MCF 10A (cell line): ENCODE measurements around the gene ANKH. TPM values are rescaled to one million over a fixed set of nuclear protein-coding genes. Genes with fewer than 3 reads are reported as not detected.
A peak's percentile ranks its signal among the peaks of the same experiment; 100 is the strongest.

Experiments
- BruUV-seq: library from RNA; stranded (reverse); fragments of 400-500 nt; replicated peaks from 2 replicates; lab custom pipeline; 2021; lab: Mats Ljungman, UMichigan
- CTCF ChIA-PET: fragments of 300-600 bp; sonication (Branson Sonifier 250); formaldehyde crosslinking; extraction: SDS; loops from one replicate; lab custom pipeline; 2021; ENCODE audit warnings: antibody characterized with exemption, inconsistent platforms; lab: Yijun Ruan, JAX
- POLR2A ChIA-PET: fragments of 300-600, 350-650 bp; sonication (Branson Sonifier 250); formaldehyde crosslinking; extraction: SDS; loops from one replicate; lab custom pipeline; 2020; ENCODE audit warnings: antibody characterized with exemption, inconsistent platforms; lab: Yijun Ruan, JAX
- DNase-seq: peaks from one replicate; pipeline ENCODE4 v3.0.0-alpha.2; 2018; ENCODE audit not compliant: unreplicated experiment
- H3K27ac Mint-ChIP-seq: one replicate; pipeline ENCODE4 v1.8.0; 2022; ENCODE audit warnings: mild to moderate bottlenecking, low read depth, mixed read lengths; ENCODE audit not compliant: unreplicated experiment
- H3K27me3 Mint-ChIP-seq: one replicate; pipeline ENCODE4 v1.8.0; 2022; ENCODE audit warnings: mixed read lengths; ENCODE audit not compliant: insufficient read depth, unreplicated experiment
- H3K36me3 Mint-ChIP-seq: one replicate; pipeline ENCODE4 v1.8.0; 2022; ENCODE audit warnings: mild to moderate bottlenecking, moderate library complexity, mixed read lengths; ENCODE audit not compliant: insufficient read depth, unreplicated experiment
- H3K4me1 Mint-ChIP-seq: one replicate; pipeline ENCODE4 v1.8.0; 2022; ENCODE audit warnings: mixed read lengths; ENCODE audit not compliant: insufficient read depth, unreplicated experiment
- H3K4me3 Mint-ChIP-seq: one replicate; pipeline ENCODE4 v1.8.0; 2022; ENCODE audit warnings: mild to moderate bottlenecking, moderate library complexity, mixed read lengths; ENCODE audit not compliant: unreplicated experiment
- H3K9me3 Mint-ChIP-seq: one replicate; pipeline ENCODE4 v1.8.0; 2022; ENCODE audit warnings: mixed read lengths; ENCODE audit not compliant: unreplicated experiment
- intact Hi-C: fragments of 100-400 bp; cut with micrococcal nuclease; formaldehyde crosslinking; loops from 2 replicates; pipeline ENCODE4 v1.14.1; 2022
- total RNA-seq: library from RNA; stranded (reverse); gene quantifications from 2 replicates; pipeline ENCODE4 v1.2.3, GENCODE V29; 2022
- TF ChIP-seq, protein P1 (sequence below): fragments of 200-600 bp; IDR thresholded peaks from one replicate; pipeline ENCODE4 v1.8.0; 2022; ENCODE audit warnings: antibody characterized with exemption, mild to moderate bottlenecking; ENCODE audit not compliant: unreplicated experiment

The ANKH gene
- total RNA-seq, 1 experiment from 2014 or later, result 65.7 TPM

GRCh38 chr5:14859150-14859549 is 12.4 kb downstream of the ANKH start:
- H3K36me3 Mint-ChIP-seq, result peaks cover 6% of the 10 kb centered on the region
- ChIA-PET POLR2A (interaction anchor here (0.6 to 1.6 kb wide), 2 partner anchors 9 to 29 kb away, joined by 3 to 9 read pairs; no protein-coding TSS in a partner anchor), CTCF (no interaction called here)
- intact Hi-C loops, result no loop called here
- no peaks in the 10 kb centered on the region for H3K27me3 Mint-ChIP-seq
- no peak for DNase-seq
- no peaks in the 10 kb centered on the region for H3K9me3 Mint-ChIP-seq
- no TSS peak for BruUV-seq
- peaks cover 27% of the 10 kb centered on the region for H3K4me1 Mint-ChIP-seq
- no peak overlapping the region for H3K27ac Mint-ChIP-seq
- H3K4me3 Mint-ChIP-seq, result no peak overlapping the region
- TF ChIP-seq, protein P1, sequence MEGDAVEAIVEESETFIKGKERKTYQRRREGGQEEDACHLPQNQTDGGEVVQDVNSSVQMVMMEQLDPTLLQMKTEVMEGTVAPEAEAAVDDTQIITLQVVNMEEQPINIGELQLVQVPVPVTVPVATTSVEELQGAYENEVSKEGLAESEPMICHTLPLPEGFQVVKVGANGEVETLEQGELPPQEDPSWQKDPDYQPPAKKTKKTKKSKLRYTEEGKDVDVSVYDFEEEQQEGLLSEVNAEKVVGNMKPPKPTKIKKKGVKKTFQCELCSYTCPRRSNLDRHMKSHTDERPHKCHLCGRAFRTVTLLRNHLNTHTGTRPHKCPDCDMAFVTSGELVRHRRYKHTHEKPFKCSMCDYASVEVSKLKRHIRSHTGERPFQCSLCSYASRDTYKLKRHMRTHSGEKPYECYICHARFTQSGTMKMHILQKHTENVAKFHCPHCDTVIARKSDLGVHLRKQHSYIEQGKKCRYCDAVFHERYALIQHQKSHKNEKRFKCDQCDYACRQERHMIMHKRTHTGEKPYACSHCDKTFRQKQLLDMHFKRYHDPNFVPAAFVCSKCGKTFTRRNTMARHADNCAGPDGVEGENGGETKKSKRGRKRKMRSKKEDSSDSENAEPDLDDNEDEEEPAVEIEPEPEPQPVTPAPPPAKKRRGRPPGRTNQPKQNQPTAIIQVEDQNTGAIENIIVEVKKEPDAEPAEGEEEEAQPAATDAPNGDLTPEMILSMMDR, result no peak

- CTCF ChIA-PET, result interaction anchor here (0.7 kb wide), 1 partner anchor 1049 kb away, joined by 4 read pairs; no protein-coding TSS in a partner anchor
- Mint-ChIP-seq H3K27ac (no peak overlapping the region), H3K4me1 (peaks cover 21% of the 10 kb centered on the region), H3K36me3 (no peaks in the 10 kb centered on the region), H3K27me3 (no peaks in the 10 kb centered on the region), H3K4me3 (no peak overlapping the region), H3K9me3 (no peaks in the 10 kb centered on the region)
- no TSS peak for BruUV-seq
- POLR2A ChIA-PET, result no interaction called here
- TF ChIP-seq, protein P1, result no peak
- no peak for DNase-seq
- intact Hi-C loops, result no loop called here
Measured at GRCh38 chr5:14855366-14855765, 16.2 kb downstream of the ANKH start.

DNA sequence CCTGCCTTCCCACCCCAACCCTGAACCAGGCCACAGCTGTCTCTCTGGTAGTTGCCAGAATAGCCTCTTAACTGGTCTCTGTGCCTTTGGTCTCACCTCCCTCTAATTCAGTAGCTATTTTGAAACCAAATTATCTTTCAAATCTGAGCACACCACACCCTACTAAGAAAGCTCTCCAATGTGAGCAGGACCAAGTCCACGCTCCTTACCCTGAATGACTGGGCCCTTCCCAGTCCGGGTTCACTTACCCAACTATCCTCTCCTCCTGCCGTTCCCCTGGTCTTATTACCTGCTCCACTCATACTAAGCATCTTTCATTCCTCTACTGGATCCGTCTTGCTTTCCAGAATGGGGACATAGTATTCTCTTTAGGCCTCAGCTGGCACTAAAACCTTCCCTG is 16.8 kb downstream of the ANKH start:
- intact Hi-C loops, result no loop called here
- Mint-ChIP-seq H3K36me3 (no peaks in the 10 kb centered on the region), H3K27ac (peak overlapping the region; percentile 19), H3K9me3 (no peaks in the 10 kb centered on the region), H3K4me3 (no peak overlapping the region), H3K27me3 (no peaks in the 10 kb centered on the region), H3K4me1 (peaks cover 23% of the 10 kb centered on the region)
- POLR2A ChIA-PET, result no interaction called here
- CTCF ChIA-PET, result no interaction called here
- no peak for DNase-seq
- TF ChIP-seq, protein P1, result no peak
- no TSS peak for BruUV-seq

GRCh38 chr5:14853685-14854084 is 17.9 kb downstream of the ANKH start:
- BruUV-seq, result no TSS peak
- intact Hi-C loops, result no loop called here
- TF ChIP-seq, protein P1, result no peak
- Mint-ChIP-seq H3K4me3 (no peak overlapping the region), H3K9me3 (no peaks in the 10 kb centered on the region), H3K27me3 (no peaks in the 10 kb centered on the region), H3K27ac (no peak overlapping the region), H3K36me3 (no peaks in the 10 kb centered on the region), H3K4me1 (peaks cover 23% of the 10 kb centered on the region)
- POLR2A ChIA-PET, result no interaction called here
- no peak for DNase-seq
- CTCF ChIA-PET, result interaction anchor here (0.7 kb wide), 1 partner anchor 107 kb away, joined by 3 read pairs; no protein-coding TSS in a partner anchor
